GM23338 (cell line): ENCODE measurements around the gene WBP11.

Experiments
- CREB1 ChIP-seq: fragments of 250-450 bp; sonication (Bioruptor Pico); IDR thresholded peaks from 2 replicates; pipeline ENCODE4 v1.5.0; 2020; ENCODE audit warnings: low read depth, mild to moderate bottlenecking, moderate library complexity
- CTCF ChIP-seq, 2 experiments: fragments of 200-600 bp in 1 of 2; sonication (generic) in 1 of 2; conservative IDR thresholded peaks; 2 replicates each; pipeline versions ENCODE4 v1.5.1 to v1.6.1; 2016 to 2017; ENCODE audit warnings: antibody characterized with exemption in 2 of 2, low read depth in 2 of 2, mild to moderate bottlenecking in 2 of 2, moderate library complexity in 1 of 2
- ETS1 ChIP-seq: IDR thresholded peaks from 2 replicates; pipeline ENCODE4 v1.6.1; 2016; ENCODE audit warnings: antibody characterized with exemption
- EZH2 ChIP-seq: fragments of 200-600 bp; sonication (generic); IDR thresholded peaks from one replicate; pipeline ENCODE4 v1.8.0; 2017; ENCODE audit warnings: antibody characterized with exemption, mild to moderate bottlenecking, low read depth; ENCODE audit not compliant: unreplicated experiment
- EZH2phosphoT487 ChIP-seq: fragments of 200-600 bp; sonication (generic); IDR thresholded peaks from one replicate; pipeline ENCODE4 v1.8.1; 2018; ENCODE audit warnings: antibody characterized with exemption; ENCODE audit not compliant: unreplicated experiment
- JUNB ChIP-seq: IDR thresholded peaks from one replicate; pipeline ENCODE4 v1.6.1; 2016; ENCODE audit warnings: antibody characterized with exemption; ENCODE audit not compliant: unreplicated experiment
- POLR2AphosphoS5 ChIP-seq: IDR thresholded peaks from 2 replicates; pipeline ENCODE4 v1.6.1; 2016; ENCODE audit warnings: antibody characterized with exemption, low read depth
- STAT1 ChIP-seq: IDR thresholded peaks from one replicate; pipeline ENCODE4 v1.6.1; 2016; ENCODE audit warnings: antibody characterized with exemption; ENCODE audit not compliant: unreplicated experiment
- ZNF114 ChIP-seq: fragments of 250-450 bp; sonication (Bioruptor Pico); IDR thresholded peaks from 2 replicates; pipeline ENCODE4 v1.5.0; 2020; ENCODE audit warnings: mild to moderate bottlenecking, moderate library complexity
- ZNF331 ChIP-seq: fragments of 250-450 bp; sonication (Bioruptor Pico); IDR thresholded peaks from 2 replicates; pipeline ENCODE4 v1.5.0; 2020; ENCODE audit warnings: low read depth, mild to moderate bottlenecking, moderate library complexity
- TF ChIP-seq, protein P1 (sequence below): IDR thresholded peaks from one replicate; pipeline ENCODE4 v1.6.1; 2018; ENCODE audit warnings: antibody characterized with exemption; ENCODE audit not compliant: unreplicated experiment
- TF ChIP-seq, protein P2 (sequence below): fragments of 250-450 bp; sonication (Bioruptor Pico); IDR thresholded peaks from 2 replicates; pipeline ENCODE4 v1.5.0; 2020; ENCODE audit warnings: mild to moderate bottlenecking, moderate library complexity

DNA sequence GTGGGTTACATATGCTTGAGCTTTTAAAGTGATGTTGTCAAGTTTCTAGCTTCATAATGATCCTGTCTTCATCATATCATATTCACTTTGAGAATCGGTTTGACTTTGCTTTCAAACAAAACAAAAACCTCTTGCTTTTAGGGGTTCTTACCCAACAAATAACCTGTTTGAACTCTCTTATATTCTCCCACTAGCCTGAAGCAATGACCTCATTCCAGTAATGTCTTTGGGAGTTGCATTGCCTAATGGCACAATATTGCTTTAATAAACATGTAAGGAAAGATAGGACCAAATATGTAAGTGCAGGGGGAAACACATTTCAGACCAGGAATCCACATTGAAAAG, 27.7 kb downstream of the WBP11 start:
- TF ChIP-seq POLR2AphosphoS5: no peak
- TF ChIP-seq CTCF (conservative IDR thresholded peaks at IDR 0.05; ENCODE audit: low read depth in 2 of 2): no peak
- TF ChIP-seq EZH2phosphoT487: no peak
- TF ChIP-seq, protein P1, sequence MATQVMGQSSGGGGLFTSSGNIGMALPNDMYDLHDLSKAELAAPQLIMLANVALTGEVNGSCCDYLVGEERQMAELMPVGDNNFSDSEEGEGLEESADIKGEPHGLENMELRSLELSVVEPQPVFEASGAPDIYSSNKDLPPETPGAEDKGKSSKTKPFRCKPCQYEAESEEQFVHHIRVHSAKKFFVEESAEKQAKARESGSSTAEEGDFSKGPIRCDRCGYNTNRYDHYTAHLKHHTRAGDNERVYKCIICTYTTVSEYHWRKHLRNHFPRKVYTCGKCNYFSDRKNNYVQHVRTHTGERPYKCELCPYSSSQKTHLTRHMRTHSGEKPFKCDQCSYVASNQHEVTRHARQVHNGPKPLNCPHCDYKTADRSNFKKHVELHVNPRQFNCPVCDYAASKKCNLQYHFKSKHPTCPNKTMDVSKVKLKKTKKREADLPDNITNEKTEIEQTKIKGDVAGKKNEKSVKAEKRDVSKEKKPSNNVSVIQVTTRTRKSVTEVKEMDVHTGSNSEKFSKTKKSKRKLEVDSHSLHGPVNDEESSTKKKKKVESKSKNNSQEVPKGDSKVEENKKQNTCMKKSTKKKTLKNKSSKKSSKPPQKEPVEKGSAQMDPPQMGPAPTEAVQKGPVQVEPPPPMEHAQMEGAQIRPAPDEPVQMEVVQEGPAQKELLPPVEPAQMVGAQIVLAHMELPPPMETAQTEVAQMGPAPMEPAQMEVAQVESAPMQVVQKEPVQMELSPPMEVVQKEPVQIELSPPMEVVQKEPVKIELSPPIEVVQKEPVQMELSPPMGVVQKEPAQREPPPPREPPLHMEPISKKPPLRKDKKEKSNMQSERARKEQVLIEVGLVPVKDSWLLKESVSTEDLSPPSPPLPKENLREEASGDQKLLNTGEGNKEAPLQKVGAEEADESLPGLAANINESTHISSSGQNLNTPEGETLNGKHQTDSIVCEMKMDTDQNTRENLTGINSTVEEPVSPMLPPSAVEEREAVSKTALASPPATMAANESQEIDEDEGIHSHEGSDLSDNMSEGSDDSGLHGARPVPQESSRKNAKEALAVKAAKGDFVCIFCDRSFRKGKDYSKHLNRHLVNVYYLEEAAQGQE: no peak
- no peak for TF ChIP-seq EZH2
- no peak for TF ChIP-seq JUNB
- no peak for TF ChIP-seq CREB1 (CRISPR knock-in tag)
- no peak for TF ChIP-seq ZNF331
- TF ChIP-seq STAT1: no peak
- TF ChIP-seq ZNF114: no peak
- TF ChIP-seq ETS1: no peak
- TF ChIP-seq, protein P2, sequence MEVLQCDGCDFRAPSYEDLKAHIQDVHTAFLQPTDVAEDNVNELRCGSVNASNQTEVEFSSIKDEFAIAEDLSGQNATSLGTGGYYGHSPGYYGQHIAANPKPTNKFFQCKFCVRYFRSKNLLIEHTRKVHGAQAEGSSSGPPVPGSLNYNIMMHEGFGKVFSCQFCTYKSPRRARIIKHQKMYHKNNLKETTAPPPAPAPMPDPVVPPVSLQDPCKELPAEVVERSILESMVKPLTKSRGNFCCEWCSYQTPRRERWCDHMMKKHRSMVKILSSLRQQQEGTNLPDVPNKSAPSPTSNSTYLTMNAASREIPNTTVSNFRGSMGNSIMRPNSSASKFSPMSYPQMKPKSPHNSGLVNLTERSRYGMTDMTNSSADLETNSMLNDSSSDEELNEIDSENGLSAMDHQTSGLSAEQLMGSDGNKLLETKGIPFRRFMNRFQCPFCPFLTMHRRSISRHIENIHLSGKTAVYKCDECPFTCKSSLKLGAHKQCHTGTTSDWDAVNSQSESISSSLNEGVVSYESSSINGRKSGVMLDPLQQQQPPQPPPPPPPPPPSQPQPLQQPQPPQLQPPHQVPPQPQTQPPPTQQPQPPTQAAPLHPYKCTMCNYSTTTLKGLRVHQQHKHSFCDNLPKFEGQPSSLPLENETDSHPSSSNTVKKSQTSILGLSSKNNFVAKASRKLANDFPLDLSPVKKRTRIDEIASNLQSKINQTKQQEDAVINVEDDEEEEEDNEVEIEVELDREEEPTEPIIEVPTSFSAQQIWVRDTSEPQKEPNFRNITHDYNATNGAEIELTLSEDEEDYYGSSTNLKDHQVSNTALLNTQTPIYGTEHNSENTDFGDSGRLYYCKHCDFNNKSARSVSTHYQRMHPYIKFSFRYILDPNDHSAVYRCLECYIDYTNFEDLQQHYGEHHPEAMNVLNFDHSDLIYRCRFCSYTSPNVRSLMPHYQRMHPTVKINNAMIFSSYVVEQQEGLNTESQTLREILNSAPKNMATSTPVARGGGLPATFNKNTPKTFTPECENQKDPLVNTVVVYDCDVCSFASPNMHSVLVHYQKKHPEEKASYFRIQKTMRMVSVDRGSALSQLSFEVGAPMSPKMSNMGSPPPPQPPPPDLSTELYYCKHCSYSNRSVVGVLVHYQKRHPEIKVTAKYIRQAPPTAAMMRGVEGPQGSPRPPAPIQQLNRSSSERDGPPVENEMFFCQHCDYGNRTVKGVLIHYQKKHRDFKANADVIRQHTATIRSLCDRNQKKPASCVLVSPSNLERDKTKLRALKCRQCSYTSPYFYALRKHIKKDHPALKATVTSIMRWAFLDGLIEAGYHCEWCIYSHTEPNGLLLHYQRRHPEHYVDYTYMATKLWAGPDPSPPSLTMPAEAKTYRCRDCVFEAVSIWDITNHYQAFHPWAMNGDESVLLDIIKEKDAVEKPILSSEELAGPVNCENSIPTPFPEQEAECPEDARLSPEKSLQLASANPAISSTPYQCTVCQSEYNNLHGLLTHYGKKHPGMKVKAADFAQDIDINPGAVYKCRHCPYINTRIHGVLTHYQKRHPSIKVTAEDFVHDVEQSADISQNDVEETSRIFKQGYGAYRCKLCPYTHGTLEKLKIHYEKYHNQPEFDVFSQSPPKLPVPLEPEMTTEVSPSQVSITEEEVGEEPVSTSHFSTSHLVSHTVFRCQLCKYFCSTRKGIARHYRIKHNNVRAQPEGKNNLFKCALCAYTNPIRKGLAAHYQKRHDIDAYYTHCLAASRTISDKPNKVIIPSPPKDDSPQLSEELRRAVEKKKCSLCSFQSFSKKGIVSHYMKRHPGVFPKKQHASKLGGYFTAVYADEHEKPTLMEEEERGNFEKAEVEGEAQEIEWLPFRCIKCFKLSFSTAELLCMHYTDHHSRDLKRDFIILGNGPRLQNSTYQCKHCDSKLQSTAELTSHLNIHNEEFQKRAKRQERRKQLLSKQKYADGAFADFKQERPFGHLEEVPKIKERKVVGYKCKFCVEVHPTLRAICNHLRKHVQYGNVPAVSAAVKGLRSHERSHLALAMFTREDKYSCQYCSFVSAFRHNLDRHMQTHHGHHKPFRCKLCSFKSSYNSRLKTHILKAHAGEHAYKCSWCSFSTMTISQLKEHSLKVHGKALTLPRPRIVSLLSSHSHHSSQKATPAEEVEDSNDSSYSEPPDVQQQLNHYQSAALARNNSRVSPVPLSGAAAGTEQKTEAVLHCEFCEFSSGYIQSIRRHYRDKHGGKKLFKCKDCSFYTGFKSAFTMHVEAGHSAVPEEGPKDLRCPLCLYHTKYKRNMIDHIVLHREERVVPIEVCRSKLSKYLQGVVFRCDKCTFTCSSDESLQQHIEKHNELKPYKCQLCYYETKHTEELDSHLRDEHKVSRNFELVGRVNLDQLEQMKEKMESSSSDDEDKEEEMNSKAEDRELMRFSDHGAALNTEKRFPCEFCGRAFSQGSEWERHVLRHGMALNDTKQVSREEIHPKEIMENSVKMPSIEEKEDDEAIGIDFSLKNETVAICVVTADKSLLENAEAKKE (CRISPR knock-in tag): no peak
